ENCODE data around the gene LDLRAD3. TPM values are rescaled to one million over a fixed set of nuclear protein-coding genes. Genes with fewer than 3 reads are reported as not detected.

LDLRAD3 gene
- total RNA-seq, 5 donors from 2014 or later (not counting 1 experiment from before 2014, with no cell fraction given): 0.18 to 0.22 TPM; not detected in 3

DNA sequence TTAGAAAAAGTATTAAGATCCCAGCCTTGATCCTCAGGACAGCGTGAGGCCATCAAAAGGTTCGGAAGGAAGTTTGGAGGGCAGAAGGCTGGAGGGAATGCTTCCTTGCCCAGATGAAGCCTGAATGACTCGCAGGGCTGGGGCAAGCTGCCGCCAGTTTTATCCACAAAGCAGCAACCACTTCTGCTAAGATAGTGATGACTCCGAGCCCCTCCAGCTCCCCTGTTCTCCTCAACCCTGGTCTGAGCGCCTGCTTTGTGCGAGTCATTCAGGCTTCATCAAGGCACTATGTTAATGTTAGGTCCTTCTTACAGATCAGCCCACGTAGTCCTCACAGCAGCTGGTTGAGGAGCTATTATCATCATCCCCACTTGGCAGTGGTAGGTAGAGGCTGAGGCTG, 186.5 kb downstream of the LDLRAD3 start:
- 74% methylated on average over 4 of the region's 8 CpGs for WGBS (ENCODE audit: insufficient coverage)

DNA sequence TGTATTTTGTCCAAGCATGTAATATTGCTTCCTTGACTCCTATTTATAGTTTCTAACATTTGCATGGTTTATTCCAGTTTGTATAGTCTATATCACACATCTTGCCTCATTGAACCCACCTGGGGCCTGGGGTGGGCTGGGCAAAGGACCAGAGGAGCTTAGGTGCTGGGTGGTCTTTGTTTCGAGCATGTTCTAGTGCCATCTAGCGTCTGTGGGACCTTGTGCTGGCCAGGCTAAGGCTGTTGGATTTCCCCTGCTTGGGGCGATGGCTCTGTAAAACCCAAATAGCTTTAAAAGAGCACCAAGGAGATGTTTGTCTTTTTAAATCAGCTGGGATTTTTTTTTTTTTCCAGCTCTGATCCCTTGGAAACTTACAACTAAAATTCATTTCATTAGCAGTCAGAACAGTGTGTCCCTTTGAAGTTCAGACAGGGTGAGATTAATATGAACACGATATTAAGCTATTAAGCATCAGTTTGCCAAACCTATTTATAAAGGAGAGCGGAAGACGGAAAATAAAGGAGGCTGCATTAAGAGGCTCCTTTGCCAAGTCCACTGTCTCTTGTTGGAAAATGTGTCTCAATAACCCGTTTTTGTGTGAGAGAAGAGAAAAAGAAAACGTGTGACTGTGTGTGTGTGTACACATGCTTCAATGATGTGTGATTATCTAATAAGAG, 188.0 kb downstream of the LDLRAD3 start:
- DNase-seq (peak in 3 of 35 experiments; percentile 0 to 16 (median 0)), ATAC-seq (replicated peaks in 1 of 4) (no peak)
- no peak overlapping the region for H3K27ac Mint-ChIP-seq
- H3K4me1 Mint-ChIP-seq: no peaks in the 10 kb centered on the region
- Histone ChIP-seq H3K27me3 (replicated peaks in 1 of 2; ENCODE audit: control insufficient read depth in 2 of 2, extremely low read depth in 1 of 2, insufficient read depth in 2 of 2, low read length in 1 of 2) (peaks cover 0 to 18% of the 10 kb centered on the region in 2 experiments), H3K4me3 (ENCODE audit: control insufficient read depth in 1 of 2, extremely low read depth in 1 of 2, low read length in 1 of 2) (no peak overlapping the region), H3K9me3 (no peaks in the 10 kb centered on the region), H3K36me3 (ENCODE audit: control insufficient read depth in 2 of 2, extremely low read depth in 1 of 2, insufficient read depth in 1 of 2, low read length in 1 of 2) (no peaks in the 10 kb centered on the region), H3K27ac (ENCODE audit: low read length) (no peak overlapping the region), H3K4me1 (ENCODE audit: control insufficient read depth in 1 of 2, extremely low read depth in 1 of 2, insufficient read depth in 2 of 2, low read length in 2 of 2) (no peaks in the 10 kb centered on the region)
- ChIA-PET CTCF (interaction anchor here in 1 of 2 donors (1.1 kb wide), 1 partner anchor 44 kb away, joined by 4 read pairs; no protein-coding TSS in a partner anchor), POLR2A (no interaction called here)
- H3K4me3 Mint-ChIP-seq: no peak overlapping the region
- H3K27me3 Mint-ChIP-seq: peaks cover 15 to 18% of the 10 kb centered on the region in 2 donors
- no peaks in the 10 kb centered on the region for H3K36me3 Mint-ChIP-seq
- WGBS (ENCODE audit: insufficient coverage): 35% methylated on average over 5 of the region's 8 CpGs
- no peaks in the 10 kb centered on the region for H3K9me3 Mint-ChIP-seq

More for the DNA sequence above, 186.5 kb downstream of the LDLRAD3 start:
- DNase-seq (no peak), ATAC-seq (replicated peaks in 1 of 4) (no peak)
- Histone ChIP-seq H3K4me1 (ENCODE audit: control insufficient read depth in 1 of 2, extremely low read depth in 1 of 2, insufficient read depth in 2 of 2, low read length in 2 of 2) (no peaks in the 10 kb centered on the region), H3K4me3 (ENCODE audit: control insufficient read depth in 1 of 2, extremely low read depth in 1 of 2, low read length in 1 of 2) (no peak overlapping the region), H3K27ac (ENCODE audit: low read length) (no peak overlapping the region), H3K36me3 (ENCODE audit: control insufficient read depth in 2 of 2, extremely low read depth in 1 of 2, insufficient read depth in 1 of 2, low read length in 1 of 2) (no peaks in the 10 kb centered on the region), H3K9me3 (no peaks in the 10 kb centered on the region), H3K27me3 (replicated peaks in 1 of 2; ENCODE audit: control insufficient read depth in 2 of 2, extremely low read depth in 1 of 2, insufficient read depth in 2 of 2, low read length in 1 of 2) (peaks cover 0 to 26% of the 10 kb centered on the region in 2 experiments)
- CTCF ChIA-PET: no interaction called here
- H3K27me3 Mint-ChIP-seq: peaks cover 16 to 22% of the 10 kb centered on the region in 2 donors
- H3K9me3 Mint-ChIP-seq: no peaks in the 10 kb centered on the region
- H3K4me3 Mint-ChIP-seq: no peak overlapping the region
- POLR2A ChIA-PET: no interaction called here
- H3K36me3 Mint-ChIP-seq: no peaks in the 10 kb centered on the region
- H3K27ac Mint-ChIP-seq: no peak overlapping the region
- no peaks in the 10 kb centered on the region for H3K4me1 Mint-ChIP-seq

DNA sequence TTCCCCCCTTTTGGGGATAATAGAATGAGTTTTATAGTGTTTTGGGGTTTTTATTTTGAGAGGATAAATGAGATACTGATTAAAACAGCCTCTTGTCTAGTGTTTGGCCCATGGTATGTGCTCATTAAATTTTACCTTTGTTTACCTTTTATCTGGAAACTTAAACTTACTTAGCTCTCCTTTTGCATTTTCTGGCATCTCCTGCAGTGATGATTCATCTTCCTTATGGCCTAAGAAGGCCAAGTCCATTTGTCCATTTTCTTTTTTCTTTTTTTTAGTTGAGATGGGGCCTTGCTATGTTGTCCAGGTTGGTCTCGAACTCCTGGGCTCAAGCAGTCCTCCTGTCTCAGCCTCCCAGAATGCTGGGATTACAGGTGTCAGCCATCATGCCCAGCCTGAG, 189.1 kb downstream of the LDLRAD3 start:
- no peaks in the 10 kb centered on the region for H3K4me1 ChIP-seq (ENCODE audit: control insufficient read depth in 1 of 2, extremely low read depth in 1 of 2, insufficient read depth in 2 of 2, low read length in 2 of 2)
- POLR2A ChIA-PET: no interaction called here

DNA sequence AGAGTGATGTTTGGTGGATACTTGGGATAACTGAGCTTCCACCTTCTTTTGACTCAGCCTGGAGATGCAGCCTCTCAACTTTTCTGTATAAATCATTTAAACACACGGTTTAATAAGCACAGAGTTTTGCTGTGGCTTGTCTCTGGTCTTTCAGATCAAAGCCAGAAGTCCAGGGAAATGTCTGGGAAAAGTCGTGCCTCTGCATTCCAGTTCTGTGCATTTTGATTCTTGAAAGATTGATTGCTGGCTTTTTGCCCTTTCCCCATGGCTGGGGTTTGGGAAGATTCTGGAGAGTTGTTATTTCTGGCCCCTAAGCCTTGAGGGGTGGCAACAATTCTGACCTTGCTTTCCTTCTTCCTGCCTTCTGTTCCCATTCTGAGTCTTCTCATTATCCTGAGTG, 191.2 kb downstream of the LDLRAD3 start:
- no peaks in the 10 kb centered on the region for H3K4me1 ChIP-seq (ENCODE audit: control insufficient read depth in 1 of 2, extremely low read depth in 1 of 2, insufficient read depth in 2 of 2, low read length in 2 of 2)
- H3K27ac Mint-ChIP-seq: no peak overlapping the region
- H3K27me3 Mint-ChIP-seq: peaks cover 7% of the 10 kb centered on the region in 2 donors
- H3K27ac ChIP-seq (ENCODE audit: low read length): no peak overlapping the region
- ChIA-PET POLR2A (no interaction called here), CTCF (no interaction called here)
- no peak overlapping the region for H3K4me3 Mint-ChIP-seq
- H3K4me3 ChIP-seq (ENCODE audit: control insufficient read depth in 1 of 2, extremely low read depth in 1 of 2, low read length in 1 of 2): no peak overlapping the region
- no peaks in the 10 kb centered on the region for H3K36me3 ChIP-seq (ENCODE audit: control insufficient read depth in 2 of 2, extremely low read depth in 1 of 2, insufficient read depth in 1 of 2, low read length in 1 of 2)
- no peaks in the 10 kb centered on the region for H3K4me1 Mint-ChIP-seq
- DNase-seq: no peak
- peaks cover 0 to 10% of the 10 kb centered on the region in 2 experiments for H3K27me3 ChIP-seq (replicated peaks in 1 of 2; ENCODE audit: control insufficient read depth in 2 of 2, extremely low read depth in 1 of 2, insufficient read depth in 2 of 2, low read length in 1 of 2)
- H3K9me3 ChIP-seq: no peaks in the 10 kb centered on the region
- no peak for ATAC-seq (replicated peaks in 1 of 4)
- no peaks in the 10 kb centered on the region for H3K36me3 Mint-ChIP-seq
- 76% methylated on average over 2 of the region's 2 CpGs for WGBS (ENCODE audit: insufficient coverage)
- H3K9me3 Mint-ChIP-seq: no peaks in the 10 kb centered on the region

More for the DNA sequence above, 189.1 kb downstream of the LDLRAD3 start:
- Histone ChIP-seq H3K27me3 (replicated peaks in 1 of 2; ENCODE audit: control insufficient read depth in 2 of 2, extremely low read depth in 1 of 2, insufficient read depth in 2 of 2, low read length in 1 of 2) (peaks cover 0 to 18% of the 10 kb centered on the region in 2 experiments), H3K36me3 (ENCODE audit: control insufficient read depth in 2 of 2, extremely low read depth in 1 of 2, insufficient read depth in 1 of 2, low read length in 1 of 2) (no peaks in the 10 kb centered on the region), H3K27ac (ENCODE audit: low read length) (no peak overlapping the region), H3K9me3 (no peaks in the 10 kb centered on the region), H3K4me3 (ENCODE audit: control insufficient read depth in 1 of 2, extremely low read depth in 1 of 2, low read length in 1 of 2) (no peak overlapping the region)
- H3K4me3 Mint-ChIP-seq: no peak overlapping the region
- CTCF ChIA-PET: interaction anchor here in 1 of 2 donors (0.6 kb wide), 1 partner anchor 9 kb away, joined by 3 read pairs; no protein-coding TSS in a partner anchor
- no peaks in the 10 kb centered on the region for H3K4me1 Mint-ChIP-seq
- peaks cover 15 to 18% of the 10 kb centered on the region in 2 donors for H3K27me3 Mint-ChIP-seq
- H3K9me3 Mint-ChIP-seq: no peaks in the 10 kb centered on the region
- no peak overlapping the region for H3K27ac Mint-ChIP-seq
- no CpG with 5 or more reads among the region's 1 CpG for WGBS (ENCODE audit: insufficient coverage)
- DNase-seq (no peak), ATAC-seq (replicated peaks in 1 of 4) (no peak)
- H3K36me3 Mint-ChIP-seq: no peaks in the 10 kb centered on the region

DNA sequence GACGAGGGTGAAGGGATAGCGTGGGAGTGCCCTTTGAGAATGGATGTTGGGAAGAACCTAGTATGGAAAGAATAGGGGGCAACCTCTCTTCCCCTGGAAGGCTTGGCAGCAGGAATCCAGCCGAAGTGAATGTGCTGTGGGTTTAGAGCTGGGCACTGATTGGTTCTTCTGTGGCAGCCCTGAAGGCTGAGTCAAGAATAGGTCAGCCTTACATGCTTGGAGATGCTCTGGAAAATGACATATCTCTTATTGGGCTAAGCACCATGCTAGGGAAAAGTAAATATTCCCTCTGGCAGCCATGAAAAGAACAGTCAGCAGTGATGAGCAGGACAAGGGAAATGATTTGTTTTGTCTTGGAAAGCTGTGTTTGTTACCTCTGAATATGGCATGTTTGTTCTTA, 195.9 kb downstream of the LDLRAD3 start:
- Histone ChIP-seq H3K4me1 (ENCODE audit: control insufficient read depth in 1 of 2, extremely low read depth in 1 of 2, insufficient read depth in 2 of 2, low read length in 2 of 2) (no peaks in the 10 kb centered on the region), H3K36me3 (ENCODE audit: control insufficient read depth in 2 of 2, extremely low read depth in 1 of 2, insufficient read depth in 1 of 2, low read length in 1 of 2) (no peaks in the 10 kb centered on the region), H3K27ac (ENCODE audit: low read length) (no peak overlapping the region), H3K4me3 (ENCODE audit: control insufficient read depth in 1 of 2, extremely low read depth in 1 of 2, low read length in 1 of 2) (no peak overlapping the region), H3K9me3 (no peaks in the 10 kb centered on the region), H3K27me3 (replicated peaks in 1 of 2; ENCODE audit: control insufficient read depth in 2 of 2, extremely low read depth in 1 of 2, insufficient read depth in 2 of 2, low read length in 1 of 2) (no peaks in the 10 kb centered on the region)
- H3K36me3 Mint-ChIP-seq: no peaks in the 10 kb centered on the region
- H3K4me1 Mint-ChIP-seq: no peaks in the 10 kb centered on the region
- H3K27ac Mint-ChIP-seq: no peak overlapping the region
- no peak overlapping the region for H3K4me3 Mint-ChIP-seq
- POLR2A ChIA-PET: no interaction called here
- no peaks in the 10 kb centered on the region for H3K9me3 Mint-ChIP-seq
- CTCF ChIA-PET: no interaction called here
- peaks cover 5 to 11% of the 10 kb centered on the region in 2 donors for H3K27me3 Mint-ChIP-seq
- DNase-seq: no peak
- 50% methylated on average over 1 of the region's 3 CpGs for WGBS (ENCODE audit: insufficient coverage)
- ATAC-seq (replicated peaks in 1 of 4): no peak

DNA sequence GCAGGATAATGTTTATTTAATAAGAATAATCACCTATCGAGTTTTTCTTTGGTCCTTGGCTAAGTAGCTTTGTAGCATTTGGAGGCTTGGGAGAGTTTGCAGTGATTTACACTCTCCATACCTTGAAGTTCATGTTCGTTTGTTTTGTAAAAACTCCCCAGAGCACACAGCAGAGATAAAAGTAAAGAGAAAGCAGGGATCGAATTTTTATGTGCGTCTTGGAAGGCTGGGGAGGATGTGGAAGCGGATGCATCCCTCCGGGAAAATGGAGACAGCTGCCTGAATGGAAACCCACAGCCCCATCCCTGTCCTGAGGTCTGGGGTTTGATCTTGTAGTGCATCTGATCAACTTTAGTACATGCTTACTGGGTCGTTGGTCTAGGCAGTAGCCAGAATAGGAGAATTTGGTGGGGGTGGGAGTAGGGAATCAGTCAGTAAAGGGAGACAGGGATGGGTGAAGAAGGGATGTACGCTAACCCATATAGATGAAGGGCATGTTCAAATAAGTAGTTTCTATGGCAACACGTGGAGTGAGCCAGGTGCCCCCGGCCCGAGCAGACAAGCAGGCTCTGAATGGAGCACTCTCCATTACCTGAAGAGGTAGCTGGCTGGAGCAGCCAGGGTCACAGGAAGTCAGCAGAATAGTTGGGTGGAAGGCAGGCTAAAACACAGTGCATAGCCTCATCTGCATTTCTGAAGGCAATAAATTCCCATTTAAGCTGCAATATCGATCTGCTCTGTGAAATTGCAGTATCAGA, 197.5 kb downstream of the LDLRAD3 start:
- no peaks in the 10 kb centered on the region for H3K4me1 Mint-ChIP-seq

More for the DNA sequence above, 197.5 kb downstream of the LDLRAD3 start:
- CTCF ChIA-PET: no interaction called here
- DNase-seq (no peak), ATAC-seq (replicated peaks in 1 of 4) (no peak)
- 78% methylated on average over 5 of the region's 12 CpGs for WGBS (ENCODE audit: insufficient coverage)
- Histone ChIP-seq H3K27me3 (replicated peaks in 1 of 2; ENCODE audit: control insufficient read depth in 2 of 2, extremely low read depth in 1 of 2, insufficient read depth in 2 of 2, low read length in 1 of 2) (no peaks in the 10 kb centered on the region), H3K4me1 (ENCODE audit: control insufficient read depth in 1 of 2, extremely low read depth in 1 of 2, insufficient read depth in 2 of 2, low read length in 2 of 2) (no peaks in the 10 kb centered on the region), H3K4me3 (ENCODE audit: control insufficient read depth in 1 of 2, extremely low read depth in 1 of 2, low read length in 1 of 2) (no peak overlapping the region), H3K27ac (ENCODE audit: low read length) (no peak overlapping the region), H3K36me3 (ENCODE audit: control insufficient read depth in 2 of 2, extremely low read depth in 1 of 2, insufficient read depth in 1 of 2, low read length in 1 of 2) (no peaks in the 10 kb centered on the region), H3K9me3 (no peaks in the 10 kb centered on the region)
- Mint-ChIP-seq H3K27me3 (peaks cover 1 to 11% of the 10 kb centered on the region in 2 donors), H3K4me3 (no peak overlapping the region), H3K27ac (no peak overlapping the region), H3K9me3 (no peaks in the 10 kb centered on the region), H3K36me3 (no peaks in the 10 kb centered on the region)
- POLR2A ChIA-PET: no interaction called here

Measured in T-cell (primary cell).